ENCODE results near the gene FXYD5. TPM values are rescaled to one million over a fixed set of nuclear protein-coding genes. Genes with fewer than 3 reads are reported as not detected.

Gene FXYD5
- total RNA-seq, 1 experiment from 2014 or later = 123 TPM

DNA sequence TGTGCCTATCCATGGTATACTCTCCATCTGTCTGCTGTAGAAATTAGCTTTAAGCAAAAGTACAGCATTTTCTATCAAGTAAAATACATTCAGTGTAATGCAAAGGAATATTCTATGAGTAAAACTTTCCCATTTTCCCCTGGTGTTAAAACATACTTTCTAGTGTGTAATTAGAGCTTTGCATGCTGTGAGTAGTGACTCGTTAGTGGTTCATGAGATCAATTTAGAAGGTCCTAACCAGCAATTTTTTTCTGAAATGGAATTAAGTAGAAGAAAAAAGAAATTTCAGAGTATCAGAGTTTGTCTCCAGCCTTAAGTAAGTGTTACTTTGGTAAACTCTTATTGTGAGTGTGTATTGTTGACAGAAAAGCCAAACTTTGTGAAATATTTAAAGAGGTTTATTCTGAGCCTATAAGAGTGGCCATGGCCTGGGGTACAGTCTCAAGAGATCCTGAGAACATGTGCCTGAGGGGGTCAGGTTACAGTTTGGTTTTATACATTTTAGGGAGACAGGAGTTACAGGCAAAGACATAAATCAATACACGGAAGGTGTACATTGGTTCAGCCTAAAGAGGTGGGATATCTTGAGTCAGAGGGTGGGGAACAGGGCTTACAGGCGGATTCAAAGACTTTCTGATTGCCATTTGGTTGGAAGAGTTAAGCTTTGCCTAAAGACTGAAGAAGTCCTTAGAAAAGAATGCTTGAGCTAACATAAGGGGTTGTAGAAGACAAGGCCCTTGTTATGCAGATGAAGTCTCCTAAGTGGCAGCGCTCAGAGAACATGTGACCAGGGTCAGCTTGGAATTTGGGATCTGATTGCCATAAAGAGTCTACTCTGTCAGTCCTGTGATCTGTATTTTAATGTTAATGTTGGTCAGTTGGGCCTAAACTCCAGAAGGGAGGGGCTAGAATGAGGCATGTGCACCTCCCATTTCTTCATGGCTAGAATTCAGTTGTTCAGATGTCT, 48.5 kb downstream of the FXYD5 start:
- ChIA-PET RAD21 (ENCODE audit: low non-redundant PET in 1 of 2, low total read pairs in 2 of 2, uncharacterized antibody in 2 of 2, unreplicated experiment in 2 of 2) (no interaction called here), POLR2A (interaction anchor here (0.7 kb wide), 1 partner anchor 33 kb away, joined by 8 read pairs; no protein-coding TSS in a partner anchor), CTCF (no interaction called here)
- BruUV-seq (replicated peaks) = no TSS peak
- no peaks in the 10 kb centered on the region for H3K79me2 ChIP-seq (ENCODE audit: insufficient read depth, low read length)
- H3K27ac ChIP-seq (ENCODE audit: low read depth, low read length) = no peak overlapping the region
- no peaks in the 10 kb centered on the region for H3K9me2 ChIP-seq (ENCODE audit: insufficient read depth)
- no peak overlapping the region for H3K4me3 ChIP-seq (replicated peaks in 1 of 2; ENCODE audit: low read depth in 1 of 2, low read length in 2 of 2)
- no peaks in the 10 kb centered on the region for H3K27me3 ChIP-seq (ENCODE audit: insufficient read depth, low read length)
- peaks cover 3 to 15% of the 10 kb centered on the region in 2 experiments; a peak in 2 of 4 replicates for H3K4me1 ChIP-seq (ENCODE audit: control insufficient read depth in 1 of 2, insufficient read depth in 2 of 2, low read length in 2 of 2)
- H3K9ac ChIP-seq (ENCODE audit: low read length) = no peak overlapping the region
- ATAC-seq (no peak), DNase-seq (ENCODE audit: low read depth, low spot score) (no peak)
- no peak overlapping the region for H2AFZ ChIP-seq (ENCODE audit: low read depth, low read length, poor library complexity, severe bottlenecking)
- no peaks in the 10 kb centered on the region for H4K20me1 ChIP-seq (ENCODE audit: insufficient read depth)
- intact Hi-C loops (cut with micrococcal nuclease) = no loop called here
- H3K9me3 ChIP-seq (ENCODE audit: control insufficient read depth in 1 of 2, insufficient read depth in 1 of 2, low read depth in 1 of 2, low read length in 2 of 2) = no peaks in the 10 kb centered on the region
- TF ChIP-seq CBX3 (IDR thresholded peaks at IDR 0.05; ENCODE audit: low read depth) (no peak), POLR2A (IDR thresholded peaks at IDR 0.05; ENCODE audit: borderline replicate concordance, extremely low read depth, insufficient read depth, insufficient read length) (no peak)
- no peaks in the 10 kb centered on the region for H3K36me3 ChIP-seq (ENCODE audit: control insufficient read depth in 1 of 2, insufficient read depth in 2 of 2, low read length in 2 of 2)
- H3K4me2 ChIP-seq (ENCODE audit: low read length) = no peak overlapping the region

DNA sequence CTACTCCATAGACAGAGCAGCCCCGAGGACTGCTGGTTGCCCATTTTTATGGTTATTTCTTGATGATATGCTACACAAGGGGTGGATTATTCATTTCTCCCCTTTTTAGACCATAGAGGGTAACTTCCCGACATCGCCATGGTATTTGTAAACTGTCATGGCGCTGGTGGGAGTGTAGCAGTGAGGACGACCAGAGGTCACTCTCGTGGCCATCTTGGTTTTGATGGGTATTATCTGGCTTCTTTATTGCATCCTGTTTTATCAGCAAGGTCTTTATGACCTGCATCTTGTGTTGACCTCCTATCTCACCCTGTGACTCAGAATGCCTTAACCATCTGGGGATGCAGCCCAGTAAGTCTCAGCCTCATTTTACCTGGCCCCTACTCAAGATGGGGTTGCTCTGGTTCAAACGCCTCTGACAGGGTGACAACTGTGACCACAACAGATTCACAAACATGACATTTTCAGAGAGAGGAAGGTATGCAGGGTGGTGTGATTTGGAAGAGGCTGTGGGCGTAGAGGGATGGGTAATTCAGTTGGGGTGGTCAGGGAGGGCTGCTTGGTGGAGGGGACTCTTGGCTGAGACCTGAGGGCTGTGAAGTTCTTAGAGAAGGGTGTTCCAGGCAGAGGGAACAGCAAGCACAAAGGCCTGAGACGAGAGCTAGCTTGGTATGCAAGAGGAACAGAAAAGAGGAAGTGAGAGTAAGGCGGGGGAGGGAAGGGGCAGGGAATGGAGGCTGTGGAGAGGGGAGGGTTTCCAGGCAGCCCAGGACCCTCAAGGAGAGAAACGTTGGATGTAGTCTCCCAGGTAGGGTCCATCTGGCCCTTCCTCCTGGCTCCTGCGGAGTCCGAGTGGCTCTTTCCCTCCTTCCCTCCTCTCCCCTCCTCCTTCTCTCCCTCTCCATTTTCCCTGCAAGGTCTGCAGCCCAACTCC, 50.5 kb downstream of the FXYD5 start:
- BruUV-seq (replicated peaks) = no TSS peak
- Histone ChIP-seq H3K4me3 (replicated peaks in 1 of 2; ENCODE audit: low read depth in 1 of 2, low read length in 2 of 2) (no peak overlapping the region), H3K9ac (ENCODE audit: low read length) (no peak overlapping the region), H3K36me3 (ENCODE audit: control insufficient read depth in 1 of 2, insufficient read depth in 2 of 2, low read length in 2 of 2) (no peaks in the 10 kb centered on the region), H3K4me2 (ENCODE audit: low read length) (no peak overlapping the region), H2AFZ (ENCODE audit: low read depth, low read length, poor library complexity, severe bottlenecking) (no peak overlapping the region), H3K9me2 (ENCODE audit: insufficient read depth) (no peaks in the 10 kb centered on the region), H3K27ac (ENCODE audit: low read depth, low read length) (no peak overlapping the region), H4K20me1 (ENCODE audit: insufficient read depth) (no peaks in the 10 kb centered on the region), H3K27me3 (ENCODE audit: insufficient read depth, low read length) (no peaks in the 10 kb centered on the region), H3K4me1 (ENCODE audit: control insufficient read depth in 1 of 2, insufficient read depth in 2 of 2, low read length in 2 of 2) (peaks cover 3 to 15% of the 10 kb centered on the region in 2 experiments; a peak in 2 of 4 replicates), H3K9me3 (ENCODE audit: control insufficient read depth in 1 of 2, insufficient read depth in 1 of 2, low read depth in 1 of 2, low read length in 2 of 2) (no peaks in the 10 kb centered on the region), H3K79me2 (ENCODE audit: insufficient read depth, low read length) (no peaks in the 10 kb centered on the region)
- POLR2A ChIA-PET = no interaction called here
- DNase-seq (ENCODE audit: low read depth, low spot score) (no peak), ATAC-seq (no peak)
- RAD21 ChIA-PET (ENCODE audit: low non-redundant PET in 1 of 2, low total read pairs in 2 of 2, uncharacterized antibody in 2 of 2, unreplicated experiment in 2 of 2) = no interaction called here
- intact Hi-C loops (cut with micrococcal nuclease) = no loop called here
- CTCF ChIA-PET = no interaction called here
- TF ChIP-seq POLR2A (IDR thresholded peaks at IDR 0.05; ENCODE audit: borderline replicate concordance, extremely low read depth, insufficient read depth, insufficient read length) = no peak
- no peak for TF ChIP-seq EZH2phosphoT487 (IDR thresholded peaks at IDR 0.05; ENCODE audit: borderline replicate concordance)
- TF ChIP-seq ZFX (IDR thresholded peaks at IDR 0.05) = no peak
- no peak for TF ChIP-seq EGR1 (IDR thresholded peaks at IDR 0.05; ENCODE audit: low read depth)
- no peak for TF ChIP-seq TCF7L2 (IDR thresholded peaks at IDR 0.05; ENCODE audit: borderline replicate concordance, extremely low read depth, insufficient read depth, insufficient read length)
- TF ChIP-seq, protein P1, sequence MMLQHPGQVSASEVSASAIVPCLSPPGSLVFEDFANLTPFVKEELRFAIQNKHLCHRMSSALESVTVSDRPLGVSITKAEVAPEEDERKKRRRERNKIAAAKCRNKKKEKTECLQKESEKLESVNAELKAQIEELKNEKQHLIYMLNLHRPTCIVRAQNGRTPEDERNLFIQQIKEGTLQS (IDR thresholded peaks at IDR 0.05) = no peak
- TF ChIP-seq SRF (IDR thresholded peaks at IDR 0.05; ENCODE audit: low read depth) = no peak
- TF ChIP-seq, protein P2, sequence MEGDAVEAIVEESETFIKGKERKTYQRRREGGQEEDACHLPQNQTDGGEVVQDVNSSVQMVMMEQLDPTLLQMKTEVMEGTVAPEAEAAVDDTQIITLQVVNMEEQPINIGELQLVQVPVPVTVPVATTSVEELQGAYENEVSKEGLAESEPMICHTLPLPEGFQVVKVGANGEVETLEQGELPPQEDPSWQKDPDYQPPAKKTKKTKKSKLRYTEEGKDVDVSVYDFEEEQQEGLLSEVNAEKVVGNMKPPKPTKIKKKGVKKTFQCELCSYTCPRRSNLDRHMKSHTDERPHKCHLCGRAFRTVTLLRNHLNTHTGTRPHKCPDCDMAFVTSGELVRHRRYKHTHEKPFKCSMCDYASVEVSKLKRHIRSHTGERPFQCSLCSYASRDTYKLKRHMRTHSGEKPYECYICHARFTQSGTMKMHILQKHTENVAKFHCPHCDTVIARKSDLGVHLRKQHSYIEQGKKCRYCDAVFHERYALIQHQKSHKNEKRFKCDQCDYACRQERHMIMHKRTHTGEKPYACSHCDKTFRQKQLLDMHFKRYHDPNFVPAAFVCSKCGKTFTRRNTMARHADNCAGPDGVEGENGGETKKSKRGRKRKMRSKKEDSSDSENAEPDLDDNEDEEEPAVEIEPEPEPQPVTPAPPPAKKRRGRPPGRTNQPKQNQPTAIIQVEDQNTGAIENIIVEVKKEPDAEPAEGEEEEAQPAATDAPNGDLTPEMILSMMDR (IDR thresholded peaks at IDR 0.05 in 2 of 3, conservative IDR thresholded peaks at IDR 0.05 in 1 of 3; ENCODE audit: borderline replicate concordance in 1 of 3, insufficient read depth in 1 of 3, low read depth in 2 of 3, low read length in 2 of 3) = no peak
- TF ChIP-seq CBX3 (IDR thresholded peaks at IDR 0.05; ENCODE audit: low read depth) = no peak
- TF ChIP-seq JUND (IDR thresholded peaks at IDR 0.05) = no peak
- TF ChIP-seq, protein P3, sequence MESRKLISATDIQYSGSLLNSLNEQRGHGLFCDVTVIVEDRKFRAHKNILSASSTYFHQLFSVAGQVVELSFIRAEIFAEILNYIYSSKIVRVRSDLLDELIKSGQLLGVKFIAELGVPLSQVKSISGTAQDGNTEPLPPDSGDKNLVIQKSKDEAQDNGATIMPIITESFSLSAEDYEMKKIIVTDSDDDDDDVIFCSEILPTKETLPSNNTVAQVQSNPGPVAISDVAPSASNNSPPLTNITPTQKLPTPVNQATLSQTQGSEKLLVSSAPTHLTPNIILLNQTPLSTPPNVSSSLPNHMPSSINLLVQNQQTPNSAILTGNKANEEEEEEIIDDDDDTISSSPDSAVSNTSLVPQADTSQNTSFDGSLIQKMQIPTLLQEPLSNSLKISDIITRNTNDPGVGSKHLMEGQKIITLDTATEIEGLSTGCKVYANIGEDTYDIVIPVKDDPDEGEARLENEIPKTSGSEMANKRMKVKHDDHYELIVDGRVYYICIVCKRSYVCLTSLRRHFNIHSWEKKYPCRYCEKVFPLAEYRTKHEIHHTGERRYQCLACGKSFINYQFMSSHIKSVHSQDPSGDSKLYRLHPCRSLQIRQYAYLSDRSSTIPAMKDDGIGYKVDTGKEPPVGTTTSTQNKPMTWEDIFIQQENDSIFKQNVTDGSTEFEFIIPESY (IDR thresholded peaks at IDR 0.05; ENCODE audit: extremely low read depth, insufficient replicate concordance, low read length) = no peak
- no peak for TF ChIP-seq SP1 (IDR thresholded peaks at IDR 0.05; ENCODE audit: low read depth)
- no peak for TF ChIP-seq CEBPB (IDR thresholded peaks at IDR 0.05; ENCODE audit: low read depth)
